OCI-LY1 (cell line): ENCODE data around the gene OR11H6.

Experiments
- EZH2 ChIP-seq: fragments of 200-600 bp; sonication (generic), shearing (Covaris generic); IDR thresholded peaks from 2 replicates; pipeline ENCODE4 v1.8.0; 2017; ENCODE audit warnings: borderline replicate concordance, mixed run types, mild to moderate bottlenecking, antibody characterized with exemption, low read length, moderate library complexity, mixed read lengths
- TF ChIP-seq, protein P1 (sequence below): fragments of 200-600 bp; sonication (generic), shearing (Covaris generic); IDR thresholded peaks from 2 replicates; pipeline ENCODE4 v1.5.1; 2017; ENCODE audit warnings: mild to moderate bottlenecking, antibody characterized with exemption, low read length, moderate library complexity, mixed read lengths

DNA sequence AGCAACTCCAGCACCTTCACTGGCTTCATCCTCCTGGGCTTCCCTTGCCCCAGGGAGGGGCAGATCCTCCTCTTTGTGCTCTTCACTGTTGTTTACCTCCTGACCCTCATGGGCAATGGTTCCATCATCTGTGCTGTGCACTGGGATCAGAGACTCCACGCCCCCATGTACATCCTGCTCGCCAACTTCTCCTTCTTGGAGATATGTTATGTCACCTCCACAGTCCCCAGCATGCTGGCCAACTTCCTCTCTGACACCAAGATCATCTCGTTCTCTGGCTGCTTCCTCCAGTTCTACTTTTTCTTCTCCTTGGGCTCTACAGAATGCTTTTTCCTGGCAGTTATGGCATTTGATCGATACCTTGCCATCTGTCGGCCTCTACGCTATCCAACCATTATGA is 26.1 kb upstream of the OR11H6 start:
- TF ChIP-seq, protein P1, sequence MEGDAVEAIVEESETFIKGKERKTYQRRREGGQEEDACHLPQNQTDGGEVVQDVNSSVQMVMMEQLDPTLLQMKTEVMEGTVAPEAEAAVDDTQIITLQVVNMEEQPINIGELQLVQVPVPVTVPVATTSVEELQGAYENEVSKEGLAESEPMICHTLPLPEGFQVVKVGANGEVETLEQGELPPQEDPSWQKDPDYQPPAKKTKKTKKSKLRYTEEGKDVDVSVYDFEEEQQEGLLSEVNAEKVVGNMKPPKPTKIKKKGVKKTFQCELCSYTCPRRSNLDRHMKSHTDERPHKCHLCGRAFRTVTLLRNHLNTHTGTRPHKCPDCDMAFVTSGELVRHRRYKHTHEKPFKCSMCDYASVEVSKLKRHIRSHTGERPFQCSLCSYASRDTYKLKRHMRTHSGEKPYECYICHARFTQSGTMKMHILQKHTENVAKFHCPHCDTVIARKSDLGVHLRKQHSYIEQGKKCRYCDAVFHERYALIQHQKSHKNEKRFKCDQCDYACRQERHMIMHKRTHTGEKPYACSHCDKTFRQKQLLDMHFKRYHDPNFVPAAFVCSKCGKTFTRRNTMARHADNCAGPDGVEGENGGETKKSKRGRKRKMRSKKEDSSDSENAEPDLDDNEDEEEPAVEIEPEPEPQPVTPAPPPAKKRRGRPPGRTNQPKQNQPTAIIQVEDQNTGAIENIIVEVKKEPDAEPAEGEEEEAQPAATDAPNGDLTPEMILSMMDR, result no peak
- no peak for TF ChIP-seq EZH2
